C1 segment of cervical spinal cord (tissue), 14 donors: ENCODE measurements around the gene MLX.
"Not testable (repeated sequence)": the region's sequence is repeated elsewhere in the genome, so short reads cannot be mapped to it uniquely, and the experiment has no call there.

Experiments used
- DNase-seq, 14 donors: peaks; one replicate each; lab custom pipeline; 2025; lab: John Stamatoyannopoulos, UW

MLX gene

GRCh38 chr17:42618442-42619150, 51.7 kb downstream of the MLX start:
- DNase-seq: peak in 3 of 14 donors; percentile 1 to 3 (median 2)

GRCh38 chr17:42621987-42622386, 55.1 kb downstream of the MLX start:
- not testable (repeated sequence) for DNase-seq
